HG03342 (cell line): ENCODE measurements around the gene OLAH.

Source experiments
- ATAC-seq: cut with Tn5 transposase; IDR thresholded peaks from one replicate; pipeline ENCODE4 v1.9.1; 2021; ENCODE audit warnings: mild to moderate bottlenecking, moderate library complexity; ENCODE audit not compliant: unreplicated experiment

OLAH gene

DNA sequence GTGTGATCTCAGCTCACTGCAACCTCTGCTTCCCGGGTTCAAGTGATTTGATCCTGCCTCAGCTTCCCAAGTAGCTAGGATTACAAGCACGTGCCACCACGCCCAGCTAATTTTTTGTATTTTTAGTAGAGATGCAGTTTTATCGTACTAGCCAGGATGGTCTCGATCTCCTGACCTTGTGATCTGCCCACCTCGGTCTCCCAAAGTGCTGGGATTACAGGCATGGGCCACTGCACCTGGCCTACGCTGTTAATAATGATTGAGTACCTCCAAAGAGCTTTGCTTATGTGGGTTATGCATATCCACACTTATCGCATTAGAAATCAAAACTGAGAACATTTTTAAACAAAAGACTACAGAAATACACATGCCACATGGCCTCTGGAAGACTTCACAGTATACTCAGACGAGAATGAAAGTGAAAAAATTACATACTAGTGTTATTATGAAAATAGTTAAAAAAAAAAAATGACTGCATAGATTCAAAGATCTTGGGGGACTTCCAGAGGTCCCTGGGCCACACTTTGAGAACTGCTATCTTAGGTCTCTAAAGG lies 78.8 kb downstream of the OLAH start:
- peak; percentile 80 for ATAC-seq
